ENCODE data around the gene PWP1. TPM values are rescaled to one million over a fixed set of nuclear protein-coding genes. Genes with fewer than 3 reads are reported as not detected.

The PWP1 gene
- total and polyA plus RNA-seq, 9 of the 15 experiments (the other 6 are each of a cell fraction or from before 2014, with no cell fraction given) = 61.6 to 401 (median 111) TPM

- TF ChIP-seq, protein P1, sequence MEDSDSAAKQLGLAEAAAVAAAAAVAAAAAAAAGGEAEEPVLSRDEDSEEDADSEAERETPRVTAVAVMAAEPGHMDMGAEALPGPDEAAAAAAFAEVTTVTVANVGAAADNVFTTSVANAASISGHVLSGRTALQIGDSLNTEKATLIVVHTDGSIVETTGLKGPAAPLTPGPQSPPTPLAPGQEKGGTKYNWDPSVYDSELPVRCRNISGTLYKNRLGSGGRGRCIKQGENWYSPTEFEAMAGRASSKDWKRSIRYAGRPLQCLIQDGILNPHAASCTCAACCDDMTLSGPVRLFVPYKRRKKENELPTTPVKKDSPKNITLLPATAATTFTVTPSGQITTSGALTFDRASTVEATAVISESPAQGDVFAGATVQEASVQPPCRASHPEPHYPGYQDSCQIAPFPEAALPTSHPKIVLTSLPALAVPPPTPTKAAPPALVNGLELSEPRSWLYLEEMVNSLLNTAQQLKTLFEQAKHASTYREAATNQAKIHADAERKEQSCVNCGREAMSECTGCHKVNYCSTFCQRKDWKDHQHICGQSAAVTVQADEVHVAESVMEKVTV (CRISPR knock-in tag; IDR thresholded peaks at IDR 0.05) = no peak
- TF ChIP-seq, protein P2, sequence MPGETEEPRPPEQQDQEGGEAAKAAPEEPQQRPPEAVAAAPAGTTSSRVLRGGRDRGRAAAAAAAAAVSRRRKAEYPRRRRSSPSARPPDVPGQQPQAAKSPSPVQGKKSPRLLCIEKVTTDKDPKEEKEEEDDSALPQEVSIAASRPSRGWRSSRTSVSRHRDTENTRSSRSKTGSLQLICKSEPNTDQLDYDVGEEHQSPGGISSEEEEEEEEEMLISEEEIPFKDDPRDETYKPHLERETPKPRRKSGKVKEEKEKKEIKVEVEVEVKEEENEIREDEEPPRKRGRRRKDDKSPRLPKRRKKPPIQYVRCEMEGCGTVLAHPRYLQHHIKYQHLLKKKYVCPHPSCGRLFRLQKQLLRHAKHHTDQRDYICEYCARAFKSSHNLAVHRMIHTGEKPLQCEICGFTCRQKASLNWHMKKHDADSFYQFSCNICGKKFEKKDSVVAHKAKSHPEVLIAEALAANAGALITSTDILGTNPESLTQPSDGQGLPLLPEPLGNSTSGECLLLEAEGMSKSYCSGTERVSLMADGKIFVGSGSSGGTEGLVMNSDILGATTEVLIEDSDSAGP (CRISPR knock-in tag; IDR thresholded peaks at IDR 0.05) = no peak
- no peak for TF ChIP-seq ZBTB12 (CRISPR knock-in tag; IDR thresholded peaks at IDR 0.05)
Measured at GRCh38 chr12:107653519-107653918, 32.1 kb upstream of the PWP1 start (continued).

DNA sequence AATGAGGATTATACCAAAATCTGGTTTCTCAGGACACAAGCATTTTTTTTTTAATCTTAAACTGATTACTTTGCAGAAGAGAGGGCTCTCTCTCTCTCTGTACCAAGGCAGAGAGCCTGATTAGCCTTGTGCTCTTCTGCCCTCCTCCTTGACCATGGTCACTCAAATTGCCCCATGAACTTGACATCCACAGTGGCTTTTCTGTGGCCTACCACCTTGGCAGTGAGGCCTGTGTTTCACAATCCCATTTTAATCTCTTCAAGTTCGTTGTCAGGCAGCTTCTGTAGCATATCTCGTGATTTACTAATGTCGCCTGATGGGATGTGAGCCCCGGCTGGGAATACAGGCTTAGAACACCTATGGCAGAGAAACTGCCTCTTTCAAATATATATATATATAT, 30.7 kb upstream of the PWP1 start:
- Histone ChIP-seq H3K79me2 (ENCODE audit: control insufficient read depth, insufficient read depth, low read length) (no peaks in the 10 kb centered on the region), H3K4me1 (replicated peaks in 1 of 2; ENCODE audit: control insufficient read depth in 2 of 2, insufficient read depth in 2 of 2, low read length in 2 of 2) (no peaks in the 10 kb centered on the region; a peak in 2 of 5 replicates), H3K36me3 (ENCODE audit: control insufficient read depth, insufficient read depth, low read length) (no peaks in the 10 kb centered on the region), H3K4me3 (no peak overlapping the region), H3K9me1 (ENCODE audit: control insufficient read depth, insufficient read depth, low read length) (no peaks in the 10 kb centered on the region), H3K9ac (ENCODE audit: insufficient read depth in 1 of 2, low read depth in 2 of 2, low read length in 2 of 2) (no peak overlapping the region), H3K27ac (ENCODE audit: extremely low read depth, low read depth, low read length) (no peak overlapping the region), H2AFZ (ENCODE audit: low read depth, low read length) (no peak overlapping the region), H4K20me1 (replicated peaks; ENCODE audit: control insufficient read depth, insufficient read depth, low read length) (0 out of 2 replicates have a peak, but pooled peaks cover 4% of the 10 kb centered on the region), H3K27me3 (ENCODE audit: control insufficient read depth in 2 of 2, insufficient read depth in 2 of 2, low read length in 2 of 2) (peaks cover 22 to 46% of the 10 kb centered on the region in 2 experiments; a peak in 4 of 5 replicates), H3K9me3 (replicated peaks; ENCODE audit: control insufficient read depth, insufficient read depth, low read depth, low read length) (no peaks in the 10 kb centered on the region), H3K4me2 (ENCODE audit: insufficient read depth, low read length) (no peak overlapping the region)
- 2% methylated on average over 4 of the region's 4 CpGs for WGBS (ENCODE audit: insufficient coverage, low coverage, missing lambda C conversion rate)
- TF ChIP-seq ZNF354B (CRISPR knock-in tag; IDR thresholded peaks at IDR 0.05) = no peak
- TF ChIP-seq, protein P3, sequence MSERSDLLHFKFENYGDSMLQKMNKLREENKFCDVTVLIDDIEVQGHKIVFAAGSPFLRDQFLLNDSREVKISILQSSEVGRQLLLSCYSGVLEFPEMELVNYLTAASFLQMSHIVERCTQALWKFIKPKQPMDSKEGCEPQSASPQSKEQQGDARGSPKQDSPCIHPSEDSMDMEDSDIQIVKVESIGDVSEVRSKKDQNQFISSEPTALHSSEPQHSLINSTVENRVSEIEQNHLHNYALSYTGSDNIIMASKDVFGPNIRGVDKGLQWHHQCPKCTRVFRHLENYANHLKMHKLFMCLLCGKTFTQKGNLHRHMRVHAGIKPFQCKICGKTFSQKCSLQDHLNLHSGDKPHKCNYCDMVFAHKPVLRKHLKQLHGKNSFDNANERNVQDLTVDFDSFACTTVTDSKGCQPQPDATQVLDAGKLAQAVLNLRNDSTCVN (CRISPR knock-in tag; IDR thresholded peaks at IDR 0.05) = no peak
- TF ChIP-seq PYGO2 (tag; IDR thresholded peaks at IDR 0.05) = no peak
- TF ChIP-seq ZNF699 (CRISPR knock-in tag; IDR thresholded peaks at IDR 0.05; ENCODE audit: insufficient replicate concordance) = no peak
- no peak for TF ChIP-seq ZC3H11A (IDR thresholded peaks at IDR 0.05; ENCODE audit: low read depth, low read length)
- no peak for TF ChIP-seq MYC (IDR thresholded peaks at IDR 0.05; ENCODE audit: low read depth, low read length)
- no peak for TF ChIP-seq MYC (CRISPR knock-in tag; IDR thresholded peaks at IDR 0.05; ENCODE audit: borderline replicate concordance, low read depth)
- TF ChIP-seq BACH1 (tag; IDR thresholded peaks at IDR 0.05) = no peak
- TF ChIP-seq SRSF7 (optimal IDR thresholded peaks at IDR 0.05; ENCODE audit: low read depth, low read length) = no peak
- TF ChIP-seq MTA3 (IDR thresholded peaks at IDR 0.05; ENCODE audit: borderline replicate concordance) = no peak
- TF ChIP-seq EHMT2 (IDR thresholded peaks at IDR 0.05) = no peak
- no peak for TF ChIP-seq ZNF551 (CRISPR knock-in tag; IDR thresholded peaks at IDR 0.05)
- TF ChIP-seq DNMT1 (IDR thresholded peaks at IDR 0.05) = no peak
- DNase-seq (ENCODE audit: extremely low read depth in 1 of 4, low spot score in 3 of 4) (no peak), FAIRE-seq (no peak), ATAC-seq (no peak)
- CTCF ChIA-PET (ENCODE audit: low intra/inter-chr PET ratio) = no interaction called here
- in situ Hi-C loops (cut with MboI) (no loop called here), intact Hi-C loops (cut with micrococcal nuclease) (no loop called here)
- POLR2A ChIA-PET = no interaction called here
- BruUV-seq (replicated peaks) = no TSS peak
